Measurements from ENCODE around the gene TIMP4. TPM values are rescaled to one million over a fixed set of nuclear protein-coding genes. Genes with fewer than 3 reads are reported as not detected.

TIMP4 gene
- total RNA-seq, 1 donor from 2014 or later = 78.9 TPM

GRCh38 chr3:12131351-12132090 lies 27.2 kb downstream of the TIMP4 start:
- Histone ChIP-seq H3K27me3 (no peaks in the 10 kb centered on the region), H3K36me3 (no peaks in the 10 kb centered on the region), H3K4me1 (no peaks in the 10 kb centered on the region), H3K27ac (no peak overlapping the region), H3K9me3 (no peaks in the 10 kb centered on the region), H3K4me3 (no peak overlapping the region)
- intact Hi-C loops (cut with DNase I) = loop anchor here (10.0 kb wide), 1 partner anchor 593 kb away; no protein-coding TSS in a partner anchor
- DNase-seq (ENCODE audit: low spot score in 2 of 2) = no peak
- no peak for TF ChIP-seq CTCF (IDR thresholded peaks at IDR 0.05)

GRCh38 chr3:12127391-12127790 lies 31.3 kb downstream of the TIMP4 start:
- Histone ChIP-seq H3K36me3 (no peaks in the 10 kb centered on the region), H3K27me3 (no peaks in the 10 kb centered on the region), H3K27ac (no peak overlapping the region), H3K4me3 (no peak overlapping the region), H3K9me3 (no peaks in the 10 kb centered on the region), H3K4me1 (no peaks in the 10 kb centered on the region)
- no peak for DNase-seq (ENCODE audit: low spot score in 2 of 2)
- no peak for TF ChIP-seq CTCF (IDR thresholded peaks at IDR 0.05)
- intact Hi-C loops (cut with DNase I) = no loop called here

GRCh38 chr3:12125772-12126171 lies 32.9 kb downstream of the TIMP4 start:
- no peaks in the 10 kb centered on the region for H3K9me3 ChIP-seq
- no peaks in the 10 kb centered on the region for H3K27me3 ChIP-seq
- no peak overlapping the region for H3K4me3 ChIP-seq
- no peak overlapping the region for H3K27ac ChIP-seq
- no peaks in the 10 kb centered on the region for H3K4me1 ChIP-seq
- intact Hi-C loops (cut with DNase I) = no loop called here
- no peak for TF ChIP-seq CTCF (IDR thresholded peaks at IDR 0.05)
- no peaks in the 10 kb centered on the region for H3K36me3 ChIP-seq
- DNase-seq (ENCODE audit: low spot score in 2 of 2) = no peak

GRCh38 chr3:12121466-12121865 lies 37.2 kb downstream of the TIMP4 start:
- no peaks in the 10 kb centered on the region for H3K36me3 ChIP-seq
- no peaks in the 10 kb centered on the region for H3K9me3 ChIP-seq
- H3K4me1 ChIP-seq = no peaks in the 10 kb centered on the region
- no peak for DNase-seq (ENCODE audit: low spot score in 2 of 2)
- intact Hi-C loops (cut with DNase I) = no loop called here
- TF ChIP-seq CTCF (IDR thresholded peaks at IDR 0.05) = no peak
- H3K4me3 ChIP-seq = no peak overlapping the region
- H3K27me3 ChIP-seq = no peaks in the 10 kb centered on the region
- H3K27ac ChIP-seq = no peak overlapping the region

GRCh38 chr3:12120374-12121140 lies 38.2 kb downstream of the TIMP4 start:
- Histone ChIP-seq H3K36me3 (no peaks in the 10 kb centered on the region), H3K4me1 (no peaks in the 10 kb centered on the region), H3K27me3 (no peaks in the 10 kb centered on the region), H3K9me3 (no peaks in the 10 kb centered on the region), H3K4me3 (no peak overlapping the region), H3K27ac (no peak overlapping the region)
- no peak for DNase-seq (ENCODE audit: low spot score in 2 of 2)
- intact Hi-C loops (cut with DNase I) = no loop called here
- TF ChIP-seq CTCF (IDR thresholded peaks at IDR 0.05) = no peak
